ENCODE measurements around the gene HMX2.

The HMX2 gene

GRCh38 chr10:123191886-123192285, 44.0 kb downstream of the HMX2 start:
- no peak for DNase-seq (ENCODE audit: low read depth in 2 of 2)

- no peak for DNase-seq (ENCODE audit: low read depth in 2 of 2)
Measured at GRCh38 chr10:123194056-123194455, 46.1 kb downstream of the HMX2 start.

Measured in activated CD4-positive, alpha-beta T cell treated with anti-CD3 and anti-CD28 coated beads for 24 hours (primary cell).